HG03378 (cell line): ENCODE measurements around the gene CAPZA2.

ENCODE experiments used
- ATAC-seq: cut with Tn5 transposase; IDR thresholded peaks from one replicate; pipeline ENCODE4 v1.9.1; 2021; ENCODE audit warnings: mild to moderate bottlenecking, moderate library complexity; ENCODE audit not compliant: unreplicated experiment

The CAPZA2 gene

GRCh38 chr7:116861717-116862116 lies 670 bp upstream of the CAPZA2 start:
- no peak for ATAC-seq

GRCh38 chr7:116862951-116863670 lies 724 bp downstream of the CAPZA2 start:
- ATAC-seq = peak; percentile 29

- no peak for ATAC-seq
Measured at GRCh38 chr7:116863936-116864500, 1.6 kb downstream of the CAPZA2 start.

GRCh38 chr7:116871061-116871700 lies 8.8 kb downstream of the CAPZA2 start:
- ATAC-seq = no peak

- no peak for ATAC-seq
Measured at GRCh38 chr7:116872026-116872425, 9.6 kb downstream of the CAPZA2 start.

- ATAC-seq = no peak
Measured at GRCh38 chr7:116873619-116874018, 11.2 kb downstream of the CAPZA2 start.

- ATAC-seq = no peak
Measured at GRCh38 chr7:116876664-116877442, 14.5 kb downstream of the CAPZA2 start.

- no peak for ATAC-seq
Measured at GRCh38 chr7:116877443-116878217, 15.2 kb downstream of the CAPZA2 start.

- ATAC-seq = no peak
Measured at GRCh38 chr7:116884691-116885090, 22.3 kb downstream of the CAPZA2 start.

- no peak for ATAC-seq
Measured at GRCh38 chr7:116885724-116886123, 23.3 kb downstream of the CAPZA2 start.

GRCh38 chr7:116886543-116887156 lies 24.3 kb downstream of the CAPZA2 start:
- no peak for ATAC-seq

- ATAC-seq = no peak
Measured at GRCh38 chr7:116888895-116889294, 26.5 kb downstream of the CAPZA2 start.

- ATAC-seq = no peak
Measured at GRCh38 chr7:116895849-116896248, 33.5 kb downstream of the CAPZA2 start.

GRCh38 chr7:116897661-116898060 lies 35.3 kb downstream of the CAPZA2 start:
- no peak for ATAC-seq

- no peak for ATAC-seq
Measured at GRCh38 chr7:116899308-116899707, 36.9 kb downstream of the CAPZA2 start.

GRCh38 chr7:116901143-116901542 lies 38.8 kb downstream of the CAPZA2 start:
- ATAC-seq = no peak

- no peak for ATAC-seq
Measured at GRCh38 chr7:116902867-116903266, 40.5 kb downstream of the CAPZA2 start.

GRCh38 chr7:116906391-116906790 lies 44.0 kb downstream of the CAPZA2 start:
- ATAC-seq = no peak

- no peak for ATAC-seq
Measured at GRCh38 chr7:116910383-116910782, 48.0 kb downstream of the CAPZA2 start.

GRCh38 chr7:116911801-116912200 lies 49.4 kb downstream of the CAPZA2 start:
- no peak for ATAC-seq
